ENCODE data around the gene TPR.

Gene TPR

GRCh38 chr1:186292875-186293274 is 82.2 kb downstream of the TPR start:
- Histone ChIP-seq H3K4me1 (no peaks in the 10 kb centered on the region; the same call in 1 of the 2 replicates), H3K36me3 (replicated peaks) (no peaks in the 10 kb centered on the region), H3K27me3 (ENCODE audit: low read depth) (peaks cover 8% of the 10 kb centered on the region; the same call in 1 of the 2 replicates), H3K4me3 (no peak overlapping the region), H3K9me3 (no peaks in the 10 kb centered on the region)
- no peak for DNase-seq (ENCODE audit: low spot score in 2 of 2)
- in situ Hi-C loops (cut with MboI; ENCODE audit: low sequenced_read_pairs), result no loop called here

- Histone ChIP-seq H3K4me3 (no peak overlapping the region), H3K27me3 (ENCODE audit: low read depth) (peaks cover 8% of the 10 kb centered on the region; the same call in 1 of the 2 replicates), H3K4me1 (no peaks in the 10 kb centered on the region; the same call in 1 of the 2 replicates), H3K9me3 (no peaks in the 10 kb centered on the region), H3K36me3 (replicated peaks) (no peaks in the 10 kb centered on the region)
- in situ Hi-C loops (cut with MboI; ENCODE audit: low sequenced_read_pairs), result no loop called here
- DNase-seq (ENCODE audit: low spot score in 2 of 2), result no peak
Observed at GRCh38 chr1:186291271-186291670, 83.8 kb downstream of the TPR start.

- in situ Hi-C loops (cut with MboI; ENCODE audit: low sequenced_read_pairs), result no loop called here
- no peaks in the 10 kb centered on the region for H3K9me3 ChIP-seq
- peaks cover 8% of the 10 kb centered on the region; the same call in 1 of the 2 replicates for H3K27me3 ChIP-seq (ENCODE audit: low read depth)
- H3K4me3 ChIP-seq, result no peak overlapping the region
- H3K4me1 ChIP-seq, result no peaks in the 10 kb centered on the region; the same call in 1 of the 2 replicates
- H3K36me3 ChIP-seq (replicated peaks), result no peaks in the 10 kb centered on the region
- peak in 1 of 2 experiments; percentile 13 for DNase-seq (ENCODE audit: low spot score in 2 of 2)
Observed at GRCh38 chr1:186289943-186290545, 85.0 kb downstream of the TPR start.

GRCh38 chr1:186286615-186287315 is 88.3 kb downstream of the TPR start:
- in situ Hi-C loops (cut with MboI; ENCODE audit: low sequenced_read_pairs), result no loop called here
- Histone ChIP-seq H3K4me3 (no peak overlapping the region), H3K9me3 (no peaks in the 10 kb centered on the region), H3K4me1 (no peaks in the 10 kb centered on the region; the same call in 1 of the 2 replicates), H3K27me3 (ENCODE audit: low read depth) (0 out of 2 replicates have a peak, but pooled peaks cover 4% of the 10 kb centered on the region), H3K36me3 (replicated peaks) (no peaks in the 10 kb centered on the region)
- no peak for DNase-seq (ENCODE audit: low spot score in 2 of 2)

GRCh38 chr1:186283374-186283773 is 91.7 kb downstream of the TPR start:
- 0 out of 2 replicates have a peak, but pooled peaks cover 4% of the 10 kb centered on the region for H3K27me3 ChIP-seq (ENCODE audit: low read depth)
- in situ Hi-C loops (cut with MboI; ENCODE audit: low sequenced_read_pairs), result no loop called here
- DNase-seq (ENCODE audit: low spot score in 2 of 2), result no peak

GRCh38 chr1:186282466-186282865 is 92.6 kb downstream of the TPR start:
- no peak overlapping the region for H3K4me3 ChIP-seq
- H3K4me1 ChIP-seq, result no peaks in the 10 kb centered on the region
- no peaks in the 10 kb centered on the region for H3K36me3 ChIP-seq (replicated peaks)
- 0 out of 2 replicates have a peak, but pooled peaks cover 4% of the 10 kb centered on the region for H3K27me3 ChIP-seq (ENCODE audit: low read depth)
- H3K9me3 ChIP-seq, result no peaks in the 10 kb centered on the region
- in situ Hi-C loops (cut with MboI; ENCODE audit: low sequenced_read_pairs), result no loop called here
- DNase-seq (ENCODE audit: low spot score in 2 of 2), result no peak

More at GRCh38 chr1:186283374-186283773, 91.7 kb downstream of the TPR start:
- Histone ChIP-seq H3K4me1 (no peaks in the 10 kb centered on the region), H3K9me3 (no peaks in the 10 kb centered on the region), H3K36me3 (replicated peaks) (no peaks in the 10 kb centered on the region), H3K4me3 (no peak overlapping the region)

GRCh38 chr1:186275822-186276221 is 99.2 kb downstream of the TPR start:
- H3K9me3 ChIP-seq, result no peaks in the 10 kb centered on the region
- no peak for DNase-seq (ENCODE audit: low spot score in 2 of 2)
- no peaks in the 10 kb centered on the region for H3K4me1 ChIP-seq
- no peaks in the 10 kb centered on the region for H3K27me3 ChIP-seq (ENCODE audit: low read depth)
- in situ Hi-C loops (cut with MboI; ENCODE audit: low sequenced_read_pairs), result no loop called here
- H3K36me3 ChIP-seq (replicated peaks), result no peaks in the 10 kb centered on the region
- H3K4me3 ChIP-seq, result no peak overlapping the region

GRCh38 chr1:186272486-186272885 is 102.6 kb downstream of the TPR start:
- Histone ChIP-seq H3K4me3 (no peak overlapping the region), H3K36me3 (replicated peaks) (no peaks in the 10 kb centered on the region), H3K9me3 (no peaks in the 10 kb centered on the region), H3K4me1 (no peaks in the 10 kb centered on the region), H3K27me3 (ENCODE audit: low read depth) (no peaks in the 10 kb centered on the region)
- in situ Hi-C loops (cut with MboI; ENCODE audit: low sequenced_read_pairs), result no loop called here
- no peak for DNase-seq (ENCODE audit: low spot score in 2 of 2)

- no peaks in the 10 kb centered on the region for H3K36me3 ChIP-seq (replicated peaks)
- H3K9me3 ChIP-seq, result no peaks in the 10 kb centered on the region
- in situ Hi-C loops (cut with MboI; ENCODE audit: low sequenced_read_pairs), result no loop called here
- H3K4me1 ChIP-seq, result no peaks in the 10 kb centered on the region
- no peak for DNase-seq (ENCODE audit: low spot score in 2 of 2)
- no peak overlapping the region for H3K4me3 ChIP-seq
- H3K27me3 ChIP-seq (ENCODE audit: low read depth), result no peaks in the 10 kb centered on the region
Observed at GRCh38 chr1:186271032-186271431, 104.0 kb downstream of the TPR start.

Data from HAP-1 (cell line).